NCI-H82 treated with DMSO at 0.1 percent for 48 hours (cell line): ENCODE measurements around the gene SCYGR1.

ENCODE experiments used
- DNase-seq: peaks from one replicate; lab custom pipeline; 2025; ENCODE audit not compliant: unreplicated experiment; lab: John Stamatoyannopoulos, UW

Gene SCYGR1

DNA sequence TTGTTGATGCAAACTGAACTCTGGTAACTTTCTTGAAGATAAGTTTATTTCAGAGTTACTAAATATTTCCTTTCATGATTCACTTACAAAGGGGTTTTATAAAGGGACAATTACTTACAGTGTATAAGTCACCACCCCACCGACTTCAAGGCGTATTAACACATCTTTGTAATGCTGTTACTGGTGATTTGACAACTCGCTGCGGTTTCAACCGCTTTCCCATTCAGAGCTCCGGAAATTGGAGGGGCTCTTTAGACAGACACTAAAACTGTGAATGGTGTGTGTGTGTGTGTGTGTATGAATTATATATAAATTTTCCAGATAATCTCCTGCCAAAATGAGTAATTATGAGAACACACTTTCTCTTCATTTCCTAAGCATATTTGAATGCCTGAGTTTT is 13.6 kb downstream of the SCYGR1 start:
- DNase-seq, result no peak

DNA sequence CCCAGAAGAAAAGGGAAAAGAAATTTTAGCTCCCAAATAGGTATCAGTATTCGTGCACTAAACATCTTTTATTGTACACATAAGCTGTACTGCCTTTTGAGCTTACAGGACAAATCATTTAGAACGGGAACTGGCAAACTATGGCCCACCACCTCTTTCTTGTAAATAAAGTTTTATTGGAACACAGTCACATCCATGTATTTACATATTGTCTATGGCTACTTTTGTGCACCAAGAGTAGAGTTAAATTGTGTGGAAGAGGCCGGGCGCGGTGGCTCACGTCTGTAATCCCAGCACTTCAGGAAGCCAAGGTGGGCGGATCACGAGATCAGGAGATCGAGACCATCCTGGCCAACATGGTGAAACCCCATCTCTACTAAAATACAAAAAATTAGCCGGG is 14.4 kb downstream of the SCYGR1 start:
- no peak for DNase-seq

DNA sequence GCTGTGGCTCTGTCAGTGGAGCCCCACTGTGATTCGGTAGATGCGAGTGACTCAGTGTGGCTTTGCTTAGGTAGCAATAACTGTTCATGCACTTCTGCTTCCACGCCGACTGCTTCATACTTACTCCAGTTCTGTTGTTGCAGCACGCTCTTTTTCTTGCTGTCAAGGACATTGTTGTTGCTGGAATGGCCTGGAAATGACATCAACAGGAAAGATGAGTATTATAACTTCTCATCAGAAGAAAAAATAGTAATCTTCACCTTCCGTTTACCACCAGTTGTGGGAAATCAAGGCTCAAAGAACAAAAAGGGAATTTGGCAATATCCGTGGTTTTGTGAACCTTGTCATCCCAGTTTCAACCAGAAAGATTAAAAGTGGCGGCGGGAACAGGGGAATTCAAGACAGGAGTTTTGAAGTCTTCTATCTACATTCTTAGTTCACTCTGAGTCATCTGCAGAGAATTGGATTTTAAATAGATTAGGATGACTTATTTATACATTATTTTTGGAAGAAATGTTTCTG is 16.9 kb downstream of the SCYGR1 start:
- DNase-seq, result no peak

DNA sequence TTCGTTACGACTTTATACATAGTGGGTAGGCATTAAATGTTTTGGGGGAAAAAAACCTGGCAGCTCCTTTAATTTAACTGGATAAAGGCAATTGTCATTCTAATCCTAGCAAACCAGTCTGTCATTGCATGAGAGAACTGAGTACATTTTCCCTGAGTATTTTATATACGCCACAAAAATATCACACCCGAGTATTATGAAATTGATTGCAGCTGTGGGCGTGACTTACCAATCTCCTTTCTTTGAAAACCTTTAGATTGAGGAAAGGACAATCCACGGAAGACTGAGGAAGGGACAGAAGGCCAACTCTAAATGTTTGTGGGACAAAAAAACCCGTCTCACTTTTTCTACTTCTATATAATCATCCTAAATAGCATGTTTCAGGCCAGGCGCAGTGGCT is 17.7 kb downstream of the SCYGR1 start:
- DNase-seq, result no peak

DNA sequence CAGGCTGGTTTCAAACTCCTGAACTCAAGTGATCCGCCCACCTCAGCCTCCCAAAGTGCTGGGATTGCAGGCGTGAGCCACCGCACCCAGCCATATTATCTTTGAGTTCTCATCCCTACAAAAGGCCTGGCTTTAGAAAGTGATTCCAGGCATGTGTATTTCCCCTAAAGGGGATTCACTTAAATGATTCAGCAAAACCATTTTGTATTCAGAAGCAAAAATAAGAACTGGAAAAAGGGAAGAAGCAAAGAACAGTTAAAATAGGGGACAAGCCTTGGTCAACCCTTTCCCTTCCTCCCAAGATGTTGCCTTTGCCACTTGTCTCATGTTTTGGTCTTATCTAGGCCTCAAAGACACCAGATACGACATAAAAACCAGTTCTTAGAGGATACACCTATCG is 19.2 kb downstream of the SCYGR1 start:
- no peak for DNase-seq

DNA sequence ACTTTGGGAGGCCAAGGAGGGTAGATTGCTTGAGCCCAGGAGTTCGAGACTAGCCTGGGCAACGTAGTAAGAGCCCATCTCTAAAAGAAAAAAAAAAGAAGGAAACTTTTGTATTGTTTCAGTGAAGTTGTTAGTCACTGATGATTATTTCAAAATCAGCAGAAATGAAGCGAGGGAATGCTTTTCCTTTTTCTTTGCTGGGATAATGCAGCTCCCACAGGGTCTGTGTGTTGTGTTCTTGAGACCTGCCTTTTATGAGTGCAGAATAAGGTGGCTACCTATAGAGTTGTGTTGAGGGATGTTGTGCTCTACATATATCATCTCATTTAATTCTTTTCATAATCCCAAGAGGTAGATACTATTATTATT is 20.3 kb downstream of the SCYGR1 start:
- DNase-seq, result no peak

DNA sequence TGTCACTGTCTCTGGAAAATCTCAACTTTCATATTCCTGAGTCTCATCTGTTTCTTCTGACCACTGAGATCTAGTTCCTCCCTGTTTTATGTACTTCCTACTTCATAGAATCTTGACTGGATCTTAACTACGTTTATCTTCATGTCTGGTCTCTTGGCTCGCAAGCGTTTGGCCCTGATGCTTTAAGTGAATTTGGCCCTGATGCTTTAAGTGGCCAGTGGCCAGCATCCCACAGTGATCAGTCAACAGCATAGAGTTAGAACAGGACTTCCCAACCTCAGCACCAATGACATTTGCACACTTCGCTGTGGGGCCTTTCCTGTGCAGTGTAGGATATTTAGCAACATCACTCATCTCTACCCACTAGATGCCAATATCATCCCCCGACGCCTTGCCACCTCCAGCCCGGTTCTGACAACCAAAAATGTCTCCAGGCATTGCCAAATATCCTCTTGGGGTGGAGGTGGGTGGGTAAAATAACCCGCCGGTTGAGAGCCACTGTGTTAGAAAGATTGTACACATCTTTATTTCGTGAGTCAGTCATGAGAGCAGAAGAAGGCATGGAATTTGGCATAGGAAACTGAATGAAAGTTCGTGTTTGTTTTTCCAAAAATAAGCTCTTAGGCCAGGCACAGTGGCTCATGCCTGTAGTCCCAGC is 20.9 kb downstream of the SCYGR1 start:
- no peak for DNase-seq

DNA sequence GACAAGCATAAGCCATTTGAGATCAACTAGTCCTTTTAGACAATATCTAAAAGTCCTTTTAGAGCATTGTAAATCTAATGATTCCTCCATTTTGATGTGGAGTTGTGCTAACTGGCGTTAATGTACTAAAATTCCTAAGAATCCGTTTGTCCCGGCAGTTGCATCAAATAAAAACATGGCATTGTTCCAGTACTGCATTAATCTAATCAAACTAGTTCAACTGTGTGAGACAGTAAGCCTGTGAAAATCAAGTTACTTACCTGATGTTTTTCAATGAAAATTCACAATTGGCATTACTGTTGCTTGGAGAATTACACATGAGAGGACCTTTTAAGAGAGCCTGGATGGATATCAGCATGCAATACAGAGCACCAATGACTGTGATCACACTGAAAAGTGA is 21.9 kb downstream of the SCYGR1 start:
- DNase-seq, result no peak

DNA sequence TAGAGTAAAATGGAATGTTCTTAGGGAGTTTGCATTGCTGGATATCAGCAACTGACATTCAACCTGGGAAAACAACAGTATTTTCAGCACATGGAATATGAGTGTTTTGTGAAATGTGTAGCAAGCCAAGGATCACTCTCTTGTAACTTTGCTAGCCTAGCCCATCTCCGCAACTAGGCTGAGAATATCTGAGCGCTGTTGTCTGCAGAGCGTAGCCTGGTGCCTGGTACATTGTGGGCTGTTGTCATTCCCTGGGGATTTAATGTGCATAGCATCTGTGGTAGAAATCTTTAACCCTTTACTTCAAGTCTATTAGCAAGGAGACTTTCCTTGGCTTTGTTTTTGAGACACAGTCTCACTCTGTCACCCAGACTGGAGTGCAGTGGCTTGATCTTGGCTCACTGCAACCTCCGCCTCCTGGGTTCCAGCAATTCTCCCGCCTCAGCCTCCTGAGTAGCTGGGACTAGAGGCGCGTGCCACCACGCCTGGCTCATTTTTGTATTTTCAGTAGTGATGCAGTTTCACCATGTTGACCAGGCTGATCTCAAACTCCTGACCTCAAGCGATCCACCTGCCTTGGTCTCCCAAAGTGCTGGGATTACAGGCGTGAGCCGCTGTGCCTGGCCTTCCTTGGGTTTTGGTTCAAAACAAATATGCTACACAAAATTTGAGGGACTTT is 23.0 kb downstream of the SCYGR1 start:
- DNase-seq, result peak; percentile 47

DNA sequence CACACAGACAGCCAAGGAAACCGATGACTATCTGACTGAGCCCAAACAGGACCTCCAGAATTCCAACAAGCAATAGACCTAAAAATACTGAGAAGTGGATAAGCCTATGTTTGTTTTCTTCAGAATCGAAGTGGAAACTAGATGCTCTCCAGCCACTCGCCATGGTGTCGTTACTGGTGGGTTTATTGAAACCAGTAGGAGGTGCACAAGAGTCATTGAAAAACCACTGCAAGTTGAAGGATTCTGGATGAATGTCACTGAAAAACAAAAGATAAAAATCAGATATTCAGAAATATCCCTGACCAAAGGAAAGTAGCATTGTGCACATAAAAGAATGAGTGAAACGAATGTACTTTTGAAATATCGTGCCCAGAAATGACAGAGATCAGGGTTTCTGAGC is 24.0 kb downstream of the SCYGR1 start:
- DNase-seq, result no peak

DNA sequence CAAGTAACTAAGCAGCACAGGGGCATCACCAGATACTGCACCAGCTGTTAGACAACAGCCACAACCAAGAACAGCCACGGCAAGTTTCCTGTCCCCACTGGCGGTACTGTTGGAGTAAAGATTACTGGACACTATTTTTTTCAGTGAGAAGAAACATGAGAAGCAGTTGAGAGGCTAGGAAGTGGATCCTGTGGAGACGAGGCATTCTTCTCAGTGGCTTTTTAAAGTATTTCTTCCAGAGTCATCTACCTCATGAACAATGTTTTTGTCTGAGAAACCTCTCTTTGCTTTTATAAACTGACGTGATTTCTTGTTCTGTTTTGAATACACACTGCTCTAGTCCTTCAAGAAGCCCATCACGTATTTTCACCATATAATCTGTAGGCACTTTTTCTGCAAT is 27.4 kb downstream of the SCYGR1 start:
- DNase-seq, result no peak

DNA sequence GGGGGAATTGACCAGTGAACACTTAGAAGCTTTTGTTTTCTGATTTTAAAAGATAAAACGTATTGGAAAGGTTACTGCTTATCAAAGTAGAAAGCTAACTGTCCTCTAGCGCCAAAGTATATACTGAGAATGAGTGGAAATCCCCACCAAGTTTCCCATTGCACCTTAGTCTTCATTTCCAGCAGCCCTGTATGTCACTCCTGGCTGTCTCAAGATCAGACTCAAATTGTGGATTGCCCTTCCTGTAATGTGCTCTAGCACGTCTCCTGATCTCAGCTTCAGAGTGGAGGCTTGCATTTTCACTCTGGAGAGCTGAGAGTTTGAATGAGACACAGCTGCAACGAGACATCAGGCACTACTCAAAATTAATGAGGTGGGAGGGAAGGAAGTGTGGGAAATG is 36.1 kb downstream of the SCYGR1 start:
- no peak for DNase-seq

DNA sequence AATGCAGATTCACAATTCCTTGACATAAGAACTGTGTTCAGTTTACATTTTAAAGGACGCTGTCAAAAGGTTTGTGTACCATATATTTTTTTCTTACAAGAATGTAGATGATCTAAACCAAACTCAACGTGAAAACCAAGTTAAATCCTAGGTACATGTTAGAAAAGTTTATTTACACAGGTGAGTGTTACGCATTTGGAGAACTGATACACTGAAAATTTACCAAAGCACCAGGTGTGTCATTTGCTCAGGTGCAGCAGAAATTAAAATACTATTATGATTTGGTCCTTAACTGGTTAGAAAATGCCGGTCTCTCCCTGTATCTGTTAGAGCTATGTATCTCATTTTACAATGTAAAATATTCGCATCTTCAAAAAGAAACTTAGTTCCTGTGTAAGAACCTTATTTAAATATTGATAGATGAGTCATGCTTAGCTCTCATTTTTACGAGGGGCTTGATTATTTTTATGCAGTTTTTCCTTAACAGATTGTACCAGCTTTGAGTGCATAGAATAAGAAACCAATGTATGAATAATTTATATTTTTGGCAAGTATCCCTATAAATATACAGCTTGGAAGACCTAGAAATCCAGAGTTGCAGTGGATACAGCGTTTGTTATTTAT is 37.6 kb downstream of the SCYGR1 start:
- no peak for DNase-seq

DNA sequence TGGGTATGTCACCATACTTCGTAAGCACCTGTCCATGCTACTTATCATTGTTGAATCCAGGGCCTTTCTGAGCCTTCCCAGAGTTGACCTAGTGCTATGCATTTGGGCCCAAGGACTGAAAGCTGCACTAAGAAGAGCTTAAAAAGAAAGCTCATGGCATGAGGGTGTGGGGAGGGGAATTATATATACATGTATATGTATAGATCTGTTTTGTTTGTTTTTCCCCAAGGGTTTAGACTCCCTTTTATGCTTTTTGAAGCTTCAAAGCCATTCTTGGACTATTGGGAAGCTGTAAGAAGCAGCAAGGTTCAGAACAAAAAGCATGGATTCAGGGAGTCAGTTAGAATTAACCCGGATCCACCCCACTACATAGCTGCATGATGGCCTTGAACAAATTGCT is 39.4 kb downstream of the SCYGR1 start:
- DNase-seq, result no peak

DNA sequence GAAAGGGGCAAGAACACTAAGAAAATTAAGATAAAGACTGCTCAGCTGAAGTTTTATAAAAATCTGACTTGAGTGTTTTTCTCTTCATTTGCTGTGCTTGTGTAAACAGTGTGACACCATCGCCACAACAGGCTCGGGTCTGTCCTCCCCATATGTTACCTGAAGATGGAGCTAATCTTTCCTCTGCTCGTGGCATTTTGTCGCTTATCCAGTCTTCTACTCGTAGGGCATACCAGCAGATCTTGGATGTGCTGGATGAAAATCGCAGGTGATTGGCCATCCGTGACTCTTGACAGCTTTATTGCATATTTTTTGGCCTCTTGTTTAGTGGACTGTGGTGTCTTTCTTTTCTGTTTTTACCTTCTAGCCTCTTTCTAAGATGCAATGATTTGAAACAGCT is 40.6 kb downstream of the SCYGR1 start:
- no peak for DNase-seq

DNA sequence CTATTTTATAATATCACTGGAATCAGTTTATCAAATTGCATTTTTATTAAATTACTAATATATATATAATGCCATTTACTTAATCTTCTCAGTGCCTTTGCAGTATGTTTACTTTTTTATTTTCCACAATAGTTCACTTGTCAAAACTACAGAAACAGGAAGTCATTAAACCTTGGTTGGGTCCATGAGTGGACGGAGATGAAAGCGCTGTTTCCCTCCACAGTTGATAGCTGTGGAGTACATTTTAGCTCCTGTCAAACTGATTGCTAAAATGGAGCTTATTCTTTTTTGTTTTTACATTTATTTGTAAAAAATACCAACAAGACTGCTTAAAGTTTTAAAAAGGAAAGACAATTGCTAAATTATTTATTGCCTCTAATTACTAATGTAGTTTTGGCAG is 43.5 kb downstream of the SCYGR1 start:
- no peak for DNase-seq

DNA sequence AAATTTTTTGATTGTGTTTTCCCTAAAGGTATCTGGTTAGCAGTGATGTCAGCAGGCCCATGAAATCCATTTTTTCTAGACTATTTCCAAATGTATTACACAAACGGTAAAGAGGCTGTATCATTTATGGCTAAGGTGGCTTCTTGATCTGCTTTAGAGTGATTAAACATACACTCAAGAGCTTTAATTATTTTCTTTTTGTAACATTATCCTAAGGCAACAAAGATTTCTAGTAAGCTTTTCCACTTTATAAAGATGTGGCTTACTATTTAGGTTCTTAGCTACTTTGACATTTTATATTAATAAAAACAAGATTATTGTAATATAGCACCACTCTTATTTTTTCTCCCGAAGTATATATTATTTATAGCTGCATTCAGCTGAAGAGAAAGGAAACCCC is 46.2 kb downstream of the SCYGR1 start:
- no peak for DNase-seq

DNA sequence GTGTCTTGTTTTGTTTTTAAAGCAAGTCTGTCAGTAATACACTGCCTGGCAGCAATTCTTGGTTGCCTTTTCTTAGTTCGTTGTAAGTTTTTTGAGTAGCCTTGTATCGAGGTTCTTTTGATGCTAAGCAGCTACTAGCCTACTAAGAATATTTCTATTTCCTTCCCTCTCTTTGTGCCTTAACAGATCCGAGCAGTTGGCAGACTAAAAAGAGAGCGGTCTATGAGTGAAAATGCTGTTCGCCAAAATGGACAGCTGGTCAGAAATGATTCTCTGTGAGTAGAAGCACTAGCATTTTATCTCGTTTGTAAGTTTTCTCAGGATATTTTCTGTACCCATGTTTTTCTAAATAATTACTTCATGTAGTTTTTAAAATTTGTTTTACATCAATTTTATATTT is 47.6 kb downstream of the SCYGR1 start:
- DNase-seq, result no peak

DNA sequence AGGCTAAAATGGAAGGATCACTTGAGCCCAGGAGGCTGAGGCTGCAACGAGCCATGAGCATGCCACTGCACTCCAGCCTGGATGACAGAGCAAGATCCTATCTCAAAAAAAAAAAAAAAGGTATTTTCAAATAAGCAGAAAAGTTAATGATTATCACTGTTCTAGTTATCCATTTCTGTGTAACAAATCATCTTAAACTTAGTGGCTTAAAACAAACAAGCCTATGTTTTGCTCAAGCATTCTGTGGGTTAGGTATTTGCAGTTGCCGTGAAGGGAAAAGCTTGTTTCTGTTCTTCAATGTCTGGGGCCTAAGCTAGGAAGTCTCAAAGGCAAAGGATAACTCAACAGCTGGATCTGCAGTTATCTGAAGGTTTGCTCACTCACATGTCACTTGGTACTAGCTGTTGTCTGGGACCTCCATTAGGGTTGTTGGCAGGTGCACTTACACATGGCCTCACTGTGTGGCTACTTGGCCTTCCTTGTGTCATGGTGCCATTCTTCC is 48.6 kb downstream of the SCYGR1 start:
- no peak for DNase-seq
